MM.1S (cell line): ENCODE measurements around the gene CBFB.

ENCODE experiments used
- EZH2 ChIP-seq: fragments of 300-600 bp; sonication (generic); optimal IDR thresholded peaks from 2 replicates; pipeline ENCODE3; 2017; ENCODE audit warnings: low read depth, mild to moderate bottlenecking, antibody characterized with exemption, low read length, mixed read lengths
- EZH2phosphoT487 ChIP-seq: fragments of 300-600 bp; sonication (generic); IDR thresholded peaks from 2 replicates; pipeline ENCODE4 v1.6.1; 2018; ENCODE audit warnings: antibody characterized with exemption, low read length
- TF ChIP-seq, protein P1 (sequence below): fragments of 300-600 bp; sonication (generic); IDR thresholded peaks from 2 replicates; pipeline ENCODE4 v1.5.1; 2016; ENCODE audit warnings: antibody characterized with exemption, low read length, mixed read lengths

DNA sequence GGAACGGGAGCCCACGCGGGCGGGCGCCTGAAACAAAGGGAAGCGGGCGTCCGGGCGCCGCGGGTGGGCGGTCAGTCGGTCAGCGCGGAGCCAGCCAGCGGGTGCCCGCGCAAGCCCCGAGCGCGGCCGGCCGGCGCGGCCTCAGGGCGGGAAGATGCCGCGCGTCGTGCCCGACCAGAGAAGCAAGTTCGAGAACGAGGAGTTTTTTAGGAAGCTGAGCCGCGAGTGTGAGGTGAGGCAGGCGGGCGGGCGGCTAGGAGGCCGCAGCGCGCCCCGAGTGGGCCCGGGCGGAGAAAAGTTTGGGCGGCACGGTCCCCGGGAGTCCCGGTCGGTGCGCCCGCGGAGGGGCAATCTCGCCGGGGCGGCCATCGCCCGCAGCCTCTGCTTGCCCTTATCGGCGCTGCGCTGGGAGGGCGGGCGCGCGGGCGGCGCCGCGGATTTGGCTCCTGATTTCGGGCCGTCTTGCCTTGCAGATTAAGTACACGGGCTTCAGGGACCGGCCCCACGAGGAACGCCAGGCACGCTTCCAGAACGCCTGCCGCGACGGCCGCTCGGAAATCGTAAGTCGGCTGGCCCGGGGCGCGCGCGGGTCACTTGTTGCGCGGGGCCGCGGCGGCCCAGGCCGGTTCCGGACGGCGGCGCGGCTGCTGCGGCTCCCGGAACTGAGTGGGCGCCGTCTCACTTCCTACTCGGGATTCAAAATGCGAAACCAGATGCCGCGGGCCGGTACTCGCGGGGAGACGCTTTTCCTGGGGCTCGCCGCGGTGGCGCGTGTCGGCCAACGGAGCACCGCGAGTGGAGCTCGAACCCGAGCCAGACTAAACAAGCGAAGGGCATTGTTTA, 526 bp downstream of the CBFB start:
- TF ChIP-seq, protein P1, sequence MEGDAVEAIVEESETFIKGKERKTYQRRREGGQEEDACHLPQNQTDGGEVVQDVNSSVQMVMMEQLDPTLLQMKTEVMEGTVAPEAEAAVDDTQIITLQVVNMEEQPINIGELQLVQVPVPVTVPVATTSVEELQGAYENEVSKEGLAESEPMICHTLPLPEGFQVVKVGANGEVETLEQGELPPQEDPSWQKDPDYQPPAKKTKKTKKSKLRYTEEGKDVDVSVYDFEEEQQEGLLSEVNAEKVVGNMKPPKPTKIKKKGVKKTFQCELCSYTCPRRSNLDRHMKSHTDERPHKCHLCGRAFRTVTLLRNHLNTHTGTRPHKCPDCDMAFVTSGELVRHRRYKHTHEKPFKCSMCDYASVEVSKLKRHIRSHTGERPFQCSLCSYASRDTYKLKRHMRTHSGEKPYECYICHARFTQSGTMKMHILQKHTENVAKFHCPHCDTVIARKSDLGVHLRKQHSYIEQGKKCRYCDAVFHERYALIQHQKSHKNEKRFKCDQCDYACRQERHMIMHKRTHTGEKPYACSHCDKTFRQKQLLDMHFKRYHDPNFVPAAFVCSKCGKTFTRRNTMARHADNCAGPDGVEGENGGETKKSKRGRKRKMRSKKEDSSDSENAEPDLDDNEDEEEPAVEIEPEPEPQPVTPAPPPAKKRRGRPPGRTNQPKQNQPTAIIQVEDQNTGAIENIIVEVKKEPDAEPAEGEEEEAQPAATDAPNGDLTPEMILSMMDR = no peak
- no peak for TF ChIP-seq EZH2
- TF ChIP-seq EZH2phosphoT487 = no peak
